IMR-90 (cell line): ENCODE results near the gene INHBC. TPM values are rescaled to one million over a fixed set of nuclear protein-coding genes. Genes with fewer than 3 reads are reported as not detected.

Experiments used
- ATAC-seq: fragments of 200-7000 bp; cut with Tn5 transposase; 2 replicates; pipeline ENCODE4 v1.9.1; 2020; ENCODE audit warnings: low read depth, mild to moderate bottlenecking, moderate library complexity
- BruUV-seq: library from RNA; stranded (reverse); fragments of 400-500 nt; replicated peaks from 2 replicates; lab custom pipeline; 2021; lab: Mats Ljungman, UMichigan
- CTCF ChIA-PET: fragments of 300-600 bp; formaldehyde crosslinking; extraction: SDS; loops from one replicate; lab custom pipeline; 2021; ENCODE audit warnings: antibody characterized with exemption; lab: Yijun Ruan, JAX
- POLR2A ChIA-PET: fragments of 300-600 bp; sonication (Branson Sonifier 250); formaldehyde crosslinking; loops from one replicate; lab custom pipeline; 2022; ENCODE audit warnings: antibody characterized with exemption; ENCODE audit not compliant: unreplicated experiment; lab: Charles Lee
- DNase-seq: peaks from one replicate; pipeline ENCODE4 v3.0.0; 2013
- H2AFZ ChIP-seq: replicated peaks from 2 replicates; pipeline ENCODE3; 2013; ENCODE audit warnings: low read length, mild to moderate bottlenecking; ENCODE audit not compliant: poor library complexity
- H2AK5ac ChIP-seq: 2 replicates; pipeline ENCODE4 v1.6.1; 2013; ENCODE audit warnings: low read depth, low read length, inconsistent platforms
- H2AK9ac ChIP-seq: replicated peaks from 2 replicates; pipeline ENCODE3; 2013; ENCODE audit warnings: mild to moderate bottlenecking, low read depth, low read length, moderate library complexity; ENCODE audit not compliant: poor library complexity
- H2BK120ac ChIP-seq: 2 replicates; pipeline ENCODE4 v1.6.1; 2013; ENCODE audit warnings: low read depth, low read length, inconsistent platforms
- H2BK15ac ChIP-seq: 3 replicates; pipeline ENCODE4 v1.6.1; 2013; ENCODE audit warnings: low read depth, low read length, inconsistent platforms
- H2BK20ac ChIP-seq: 2 replicates; pipeline ENCODE4 v1.6.1; 2013; ENCODE audit warnings: low read depth, mild to moderate bottlenecking, inconsistent platforms, low read length, moderate library complexity
- H2BK5ac ChIP-seq: 2 replicates; pipeline ENCODE4 v1.6.1; 2013; ENCODE audit warnings: mild to moderate bottlenecking, low read depth, low read length, inconsistent platforms; ENCODE audit not compliant: poor library complexity, severe bottlenecking
- H3K14ac ChIP-seq: replicated peaks from 2 replicates; pipeline ENCODE4 v1.6.1; 2013; ENCODE audit warnings: low read depth, low read length, inconsistent platforms
- H3K18ac ChIP-seq: 2 replicates; pipeline ENCODE4 v1.6.1; 2013; ENCODE audit warnings: low read depth, low read length, control low read depth
- H3K23ac ChIP-seq: 2 replicates; pipeline ENCODE4 v1.6.1; 2013; ENCODE audit warnings: low read depth, low read length, inconsistent platforms
- H3K27ac ChIP-seq: 2 replicates; pipeline ENCODE4 v1.5.1; 2013; ENCODE audit warnings: mild to moderate bottlenecking, control low read depth, low read length; ENCODE audit not compliant: insufficient read depth
- H3K27me3 ChIP-seq: 2 replicates; pipeline ENCODE4 v1.6.1; 2013; ENCODE audit warnings: low read length; ENCODE audit not compliant: control insufficient read depth, insufficient read depth
- H3K36me3 ChIP-seq: 2 replicates; pipeline ENCODE4 v1.6.1; 2013; ENCODE audit warnings: low read length, mixed read lengths; ENCODE audit not compliant: control insufficient read depth, insufficient read depth
- H3K4ac ChIP-seq: 2 replicates; pipeline ENCODE4 v1.6.1; 2013; ENCODE audit warnings: low read depth, low read length, inconsistent platforms
- H3K4me1 ChIP-seq: 2 replicates; pipeline ENCODE4 v1.6.1; 2013; ENCODE audit warnings: low read length, mixed read lengths; ENCODE audit not compliant: control insufficient read depth, insufficient read depth
- H3K4me2 ChIP-seq: 2 replicates; pipeline ENCODE4 v1.6.1; 2013; ENCODE audit warnings: low read depth, mild to moderate bottlenecking, control low read depth, low read length, moderate library complexity
- H3K4me3 ChIP-seq: 2 replicates; pipeline ENCODE4 v1.5.1; 2013; ENCODE audit warnings: low read depth, mild to moderate bottlenecking, control low read depth, low read length, moderate library complexity; ENCODE audit not compliant: insufficient read depth
- H3K56ac ChIP-seq: 2 replicates; pipeline ENCODE4 v1.6.1; 2013; ENCODE audit warnings: low read length, inconsistent platforms; ENCODE audit not compliant: insufficient read depth; ENCODE audit errors: extremely low read depth
- H3K79me1 ChIP-seq, 2 experiments: 2 replicates each; pipeline ENCODE4 v1.6.1; 2013; ENCODE audit warnings: low read length in 2 of 2, inconsistent platforms in 1 of 2, low read depth in 1 of 2
- H3K9ac ChIP-seq: 2 replicates; pipeline ENCODE4 v1.6.1; 2013; ENCODE audit warnings: low read depth, low read length, control low read depth
- H3K9me1 ChIP-seq: 2 replicates; pipeline ENCODE4 v1.6.1; 2013; ENCODE audit warnings: low read length, inconsistent platforms; ENCODE audit not compliant: insufficient read depth
- H3K9me3 ChIP-seq: 2 replicates; pipeline ENCODE4 v1.6.1; 2013; ENCODE audit warnings: low read length; ENCODE audit not compliant: control insufficient read depth, insufficient read depth
- H4K20me1 ChIP-seq: 2 replicates; pipeline ENCODE4 v1.6.1; 2013; ENCODE audit warnings: low read length, inconsistent platforms; ENCODE audit not compliant: insufficient read depth
- H4K5ac ChIP-seq: 2 replicates; pipeline ENCODE4 v1.6.1; 2013; ENCODE audit warnings: mild to moderate bottlenecking, low read depth, low read length, control low read depth
- H4K8ac ChIP-seq, 2 experiments: 2 replicates each; pipeline ENCODE4 v1.6.1; 2013; ENCODE audit warnings: low read depth in 2 of 2, low read length in 2 of 2, control low read depth in 1 of 2, inconsistent platforms in 1 of 2
- H4K91ac ChIP-seq: 2 replicates; pipeline ENCODE4 v1.6.1; 2013; ENCODE audit warnings: low read depth, low read length, inconsistent platforms; ENCODE audit not compliant: insufficient read depth
- MAFK ChIP-seq: IDR thresholded peaks from 2 replicates; pipeline ENCODE4 v1.6.1; 2012; ENCODE audit warnings: low read depth, low read length, improper control_type of control experiment
- MXI1 ChIP-seq: IDR thresholded peaks from 2 replicates; pipeline ENCODE4 v1.6.1; 2012; ENCODE audit warnings: low read depth, mild to moderate bottlenecking, low read length, moderate library complexity, borderline replicate concordance
- WGBS, 2 experiments: methylation state at CpG; one replicate each; pipeline versions ENCODE4 v1.1.5 to v1.1.7; 2013; ENCODE audit warnings: missing lambda C conversion rate in 2 of 2; ENCODE audit not compliant: insufficient read length in 1 of 2; ENCODE audit errors: extremely low coverage in 2 of 2; 5-methylcytosine and 5-hydroxymethylcytosine counted together
- dilution Hi-C: fragments of 300-500 bp; cut with HindIII; formaldehyde crosslinking; loops from one replicate; pipeline ENCODE4 v1.14.3; 2018; ENCODE audit warnings: low sequenced_read_pairs; ENCODE audit not compliant: unreplicated experiment
- in situ Hi-C: fragments of 300-500 bp; cut with MboI; formaldehyde crosslinking; loops from 3 replicates; pipeline ENCODE4 v1.14.3; 2019; ENCODE audit warnings: low sequenced_read_pairs, inconsistent platforms, mixed read lengths
- intact Hi-C: fragments of 100-400 bp; cut with micrococcal nuclease; formaldehyde crosslinking; loops from 2 replicates; pipeline ENCODE4 v1.10.0; 2022
- polyA plus RNA-seq, 3 experiments: library from polyadenylated mRNA; depleted of rRNA; stranded (reverse); fragments of >200 nt; gene quantifications; 2 replicates each; pipeline ENCODE4 v1.2.3, GENCODE V29; 2012; ENCODE audit warnings: low replicate concordance in 1 of 3
- total RNA-seq: library from RNA; depleted of rRNA; stranded (reverse); fragments of >200 nt; gene quantifications from 2 replicates; pipeline ENCODE4 v1.2.3, GENCODE V29; 2012

The INHBC gene
- total and polyA plus RNA-seq, 2 of the 4 experiments (the other 2 are of a cell fraction) = 0.09 TPM; not detected in 1

DNA sequence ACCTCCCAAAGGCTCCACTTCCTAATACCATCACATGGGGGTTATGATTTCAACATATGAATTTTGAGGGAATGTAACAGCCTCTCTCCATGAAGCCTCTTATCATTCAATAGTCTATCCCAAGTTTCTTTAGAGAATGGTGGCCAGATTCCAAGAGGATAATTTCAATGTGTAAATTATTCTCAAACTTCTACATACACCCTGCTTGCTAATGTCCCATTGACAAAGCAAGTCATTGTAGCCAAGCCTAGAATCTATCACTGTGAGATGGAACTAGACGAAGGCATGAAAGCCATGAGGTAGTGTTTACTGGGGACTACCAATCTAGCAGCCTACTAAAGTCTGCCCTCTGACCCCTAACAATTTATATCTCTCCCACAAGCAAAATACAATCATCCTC is 3.8 kb downstream of the INHBC start:
- Histone ChIP-seq H3K4me1 (no peaks in the 10 kb centered on the region), H3K9me1 (no peaks in the 10 kb centered on the region), H2BK120ac (no peak overlapping the region), H4K8ac (no peak overlapping the region), H2AFZ (no peak overlapping the region), H3K18ac (no peak overlapping the region), H2BK20ac (no peak overlapping the region), H3K14ac (no peak overlapping the region), H3K36me3 (no peaks in the 10 kb centered on the region), H3K4me2 (no peak overlapping the region), H2BK15ac (no peak overlapping the region), H3K27me3 (no peaks in the 10 kb centered on the region), H4K20me1 (no peaks in the 10 kb centered on the region), H3K9ac (no peak overlapping the region), H4K91ac (no peak overlapping the region), H3K79me1 (no peaks in the 10 kb centered on the region), H4K5ac (no peak overlapping the region), H2BK5ac (no peak overlapping the region), H2AK5ac (no peak overlapping the region), H2AK9ac (no peak overlapping the region), H3K56ac (no peak overlapping the region), H3K9me3 (no peaks in the 10 kb centered on the region), H3K27ac (no peak overlapping the region), H3K4ac (no peak overlapping the region), H3K4me3 (no peak overlapping the region), H3K23ac (no peak overlapping the region)
- CTCF ChIA-PET = no interaction called here
- BruUV-seq = no TSS peak
- POLR2A ChIA-PET = no interaction called here
- no peak for DNase-seq
- intact Hi-C loops (no loop called here), in situ Hi-C loops (no loop called here), dilution Hi-C loops (no loop called here)
- no CpG with 5 or more reads among the region's 1 CpG for WGBS, 2 experiments
- no peak for ATAC-seq
- TF ChIP-seq MAFK (no peak), MXI1 (no peak)
